Sigmoid colon (tissue), 4 donors: Measurements from ENCODE around the gene TMEM121.

Experiments
- CTCF ChIP-seq, 4 experiments: fragments of 450-650 bp in 3 of 4; fragments of 200-600 bp in 1 of 4; IDR thresholded peaks; one replicate each; pipeline ENCODE4 v1.5.1; 2016 to 2019; ENCODE audit warnings: antibody characterized with exemption in 4 of 4, mild to moderate bottlenecking in 3 of 4, moderate library complexity in 2 of 4
- EP300 ChIP-seq, 4 donors: sonication (generic); formaldehyde crosslinking; IDR thresholded peaks; one replicate each; pipeline ENCODE4 v1.6.1; 2017; ENCODE audit warnings: antibody characterized with exemption in 4 of 4
- POLR2A ChIP-seq, 2 donors: fragments of 450-650 bp; IDR thresholded peaks; one replicate each; pipeline ENCODE4 v1.6.1; 2016; ENCODE audit warnings: antibody characterized with exemption in 2 of 2, mild to moderate bottlenecking in 2 of 2, moderate library complexity in 2 of 2

DNA sequence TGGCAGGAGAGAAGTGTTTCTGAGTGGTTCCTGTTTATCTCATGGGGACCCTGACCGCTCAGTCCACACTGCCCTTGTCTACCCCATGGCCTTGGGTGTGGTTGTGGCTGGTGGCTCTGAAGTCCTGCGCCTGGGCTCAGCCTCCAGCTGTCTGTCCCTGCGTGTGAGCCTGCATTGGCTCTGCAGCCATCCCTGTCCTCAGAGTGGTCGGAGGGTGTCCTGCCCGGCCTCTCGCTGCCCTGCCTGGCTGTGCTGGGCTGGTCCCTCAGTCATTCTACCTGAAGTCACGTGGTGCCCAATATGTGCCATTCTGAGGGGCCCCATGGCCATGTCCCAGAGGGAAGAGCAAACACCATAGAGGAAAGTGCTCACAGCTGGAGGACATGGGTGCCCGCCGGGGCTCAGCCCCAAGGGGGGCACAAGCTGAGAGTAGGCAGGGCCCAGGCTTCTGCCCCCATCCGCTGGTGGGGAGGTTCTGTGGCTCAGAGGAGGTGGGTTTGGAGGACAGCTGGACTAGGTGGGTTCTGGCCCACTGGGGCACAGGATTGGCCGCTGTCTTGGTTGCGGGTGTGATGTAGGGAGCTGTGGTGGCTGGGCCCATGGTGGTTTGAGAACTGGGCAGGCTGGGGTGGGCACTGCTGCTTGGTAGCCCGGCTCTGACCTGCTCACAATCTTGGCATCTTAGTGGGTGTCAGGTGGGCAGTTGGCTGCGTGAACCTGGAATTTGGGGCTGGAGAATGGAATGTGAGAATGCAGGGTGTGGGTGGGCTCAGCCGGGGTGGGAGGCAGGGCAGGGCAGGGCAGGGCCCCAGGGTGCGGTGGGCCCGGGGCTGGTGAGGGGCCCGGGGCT lies 23.7 kb upstream of the TMEM121 start:
- TF ChIP-seq CTCF (IDR thresholded peaks at IDR 0.05) (no peak), POLR2A (IDR thresholded peaks at IDR 0.05) (no peak), EP300 (IDR thresholded peaks at IDR 0.05) (no peak)
